ENCODE results near the gene S100A4.

The S100A4 gene

DNA sequence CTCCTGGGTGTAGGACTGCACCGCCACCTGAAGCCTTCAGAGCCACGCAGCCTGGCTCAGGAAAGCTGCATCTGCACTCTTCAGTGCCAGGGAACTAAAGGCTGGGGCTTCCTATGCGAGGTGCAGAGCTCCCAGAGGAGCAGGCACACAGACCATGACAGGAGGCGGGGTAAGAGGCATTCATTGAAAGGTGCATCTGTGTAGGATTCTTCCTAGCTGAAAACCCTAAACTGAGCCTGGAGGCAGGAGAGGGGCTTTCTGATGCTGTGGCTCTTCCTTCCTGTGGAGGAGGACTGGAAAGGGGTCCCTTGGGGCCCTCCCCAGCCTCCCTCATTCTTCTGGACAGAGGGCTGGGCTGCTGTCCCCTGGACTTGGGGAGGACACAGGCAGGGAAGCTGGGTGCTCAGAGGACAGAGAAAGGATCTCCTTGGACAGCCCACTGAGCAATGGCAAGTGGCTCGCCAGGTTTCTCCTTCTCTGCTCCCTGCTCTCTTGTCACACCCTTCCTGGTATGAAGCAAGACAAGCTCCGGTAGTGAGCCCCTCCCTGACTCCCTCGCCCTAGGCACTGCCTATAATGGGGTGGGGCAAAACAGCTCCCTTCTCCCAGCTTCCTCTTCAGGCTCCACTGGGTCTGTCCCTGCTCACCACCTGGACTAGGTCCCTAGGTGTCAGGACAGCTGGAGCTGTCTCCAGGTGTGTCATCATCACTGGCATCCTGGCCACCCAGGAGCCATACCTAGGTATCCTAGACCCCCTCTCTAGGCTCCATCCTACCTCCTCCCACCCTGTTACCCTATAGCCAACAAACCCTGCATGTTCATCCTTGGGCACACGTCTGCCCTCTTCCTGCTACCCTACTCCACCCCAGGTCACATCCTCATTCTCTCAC, 29.9 kb downstream of the S100A4 start:
- DNase-seq (ENCODE audit: extremely low spot score, insufficient read length, low read depth) (no peak), FAIRE-seq (no peak)

DNA sequence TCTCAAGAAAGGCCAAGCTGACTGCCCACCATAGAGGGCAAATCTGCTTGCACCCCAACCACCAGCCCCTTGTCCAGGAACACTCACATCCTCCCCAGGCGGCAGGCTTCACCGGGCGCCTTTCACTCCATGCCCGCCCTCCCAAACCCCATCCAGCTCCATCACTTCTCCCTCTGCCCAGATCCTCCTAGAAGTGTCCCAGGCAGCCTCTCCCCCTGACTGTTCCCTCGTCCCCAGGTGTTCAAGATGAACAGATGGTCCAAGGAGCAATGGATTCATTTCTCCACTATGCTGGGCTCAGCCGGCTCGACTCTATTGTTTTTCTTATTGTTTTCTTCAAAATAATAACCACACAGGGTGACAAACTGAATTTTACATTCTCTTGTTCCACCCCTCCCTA, 31.9 kb downstream of the S100A4 start:
- no peak for DNase-seq (ENCODE audit: extremely low spot score, insufficient read length, low read depth)
- no peak for FAIRE-seq

GRCh38 chr1:153513023-153513422, 32.6 kb downstream of the S100A4 start:
- FAIRE-seq (no peak), DNase-seq (ENCODE audit: extremely low spot score, insufficient read length, low read depth) (no peak)

- DNase-seq (ENCODE audit: extremely low spot score, insufficient read length, low read depth) = peak; percentile 71
- peak; percentile 76 for FAIRE-seq
Measured at GRCh38 chr1:153510984-153511410, 34.6 kb downstream of the S100A4 start.

GRCh38 chr1:153509729-153510354, 35.8 kb downstream of the S100A4 start:
- FAIRE-seq = peak; percentile 79
- DNase-seq (ENCODE audit: extremely low spot score, insufficient read length, low read depth) = peak; percentile 30

GRCh38 chr1:153509036-153509435, 36.6 kb downstream of the S100A4 start:
- FAIRE-seq (no peak), DNase-seq (ENCODE audit: extremely low spot score, insufficient read length, low read depth) (no peak)

GRCh38 chr1:153507926-153508583, 37.6 kb downstream of the S100A4 start:
- FAIRE-seq (no peak), DNase-seq (ENCODE audit: extremely low spot score, insufficient read length, low read depth) (no peak)

DNA sequence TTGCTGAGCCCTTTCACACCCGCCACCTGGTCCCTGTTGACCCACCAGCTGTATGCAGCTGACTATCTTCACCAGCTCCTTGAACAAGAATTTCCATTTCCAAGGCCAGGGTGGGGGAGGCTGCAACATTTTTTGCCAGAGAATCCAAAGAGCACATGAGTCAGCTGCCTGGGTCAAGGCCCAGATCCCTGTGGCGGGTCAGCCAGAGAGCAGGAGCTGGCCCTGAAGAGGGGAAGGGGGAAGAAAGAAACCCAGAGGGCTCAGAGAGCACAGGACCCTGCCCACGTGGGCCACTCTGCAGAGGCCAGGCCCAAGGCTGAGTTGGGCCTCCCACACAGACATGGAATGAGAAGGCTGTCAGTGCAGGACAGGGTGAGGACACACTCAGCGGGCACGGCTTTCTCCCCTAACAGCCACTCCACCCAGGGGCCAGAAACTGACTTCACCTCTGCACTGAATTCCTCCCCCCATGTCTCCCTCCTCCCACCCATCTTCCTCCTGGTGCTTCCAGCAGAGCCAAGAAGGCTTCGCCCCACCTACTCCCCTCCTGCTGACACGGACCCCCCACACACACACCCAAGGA, 38.7 kb downstream of the S100A4 start:
- no peak for DNase-seq (ENCODE audit: extremely low spot score, insufficient read length, low read depth)

GRCh38 chr1:153506386-153506785, 39.2 kb downstream of the S100A4 start:
- no peak for FAIRE-seq

More for the DNA sequence above, 38.7 kb downstream of the S100A4 start:
- FAIRE-seq = no peak

DNA sequence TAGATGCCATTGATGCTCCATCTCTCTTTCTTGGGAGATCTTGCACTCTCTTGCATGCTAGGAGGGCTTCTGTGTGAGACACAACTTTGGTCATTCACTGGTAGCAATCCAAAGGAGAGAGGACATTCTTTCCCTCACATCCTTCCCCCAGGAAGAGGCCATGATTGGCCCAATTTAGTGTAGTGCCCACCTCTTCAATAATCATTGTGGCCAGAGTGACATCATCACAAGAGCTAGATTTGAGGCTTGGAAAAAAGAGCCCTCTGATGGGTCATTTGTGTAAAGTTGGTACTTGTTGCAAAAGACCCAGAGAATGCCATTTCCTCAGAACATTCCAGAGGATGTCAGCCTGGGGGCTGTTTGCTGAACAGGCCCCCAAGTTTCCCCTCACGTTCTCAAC, 40.0 kb downstream of the S100A4 start:
- FAIRE-seq (no peak), DNase-seq (ENCODE audit: extremely low spot score, insufficient read length, low read depth) (no peak)

More at GRCh38 chr1:153506386-153506785, 39.2 kb downstream of the S100A4 start:
- DNase-seq (ENCODE audit: extremely low spot score, insufficient read length, low read depth) = no peak

DNA sequence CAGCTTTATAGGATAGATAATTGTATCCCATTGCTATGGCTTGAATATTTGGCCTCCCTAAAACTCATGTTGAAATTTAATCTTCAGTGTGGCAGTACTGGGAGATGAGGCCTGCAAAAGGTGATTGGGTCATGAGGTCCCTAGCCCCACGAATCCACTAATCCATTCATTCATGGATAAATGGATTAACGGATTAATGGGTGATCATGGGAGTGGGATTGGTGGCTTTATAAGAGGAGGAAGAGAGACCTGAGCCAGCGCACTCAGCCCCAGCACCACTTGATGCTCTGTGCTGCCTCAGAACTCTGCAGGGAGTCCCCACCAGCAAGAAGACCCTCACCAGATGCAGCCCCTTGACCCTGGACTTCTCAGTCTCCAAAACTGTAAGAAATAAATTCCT, 41.8 kb downstream of the S100A4 start:
- DNase-seq (ENCODE audit: extremely low spot score, insufficient read length, low read depth) = no peak
- FAIRE-seq = no peak

- DNase-seq (ENCODE audit: extremely low spot score, insufficient read length, low read depth) = no peak
- FAIRE-seq = no peak
Measured at GRCh38 chr1:153498746-153499145, 46.9 kb downstream of the S100A4 start.

DNA sequence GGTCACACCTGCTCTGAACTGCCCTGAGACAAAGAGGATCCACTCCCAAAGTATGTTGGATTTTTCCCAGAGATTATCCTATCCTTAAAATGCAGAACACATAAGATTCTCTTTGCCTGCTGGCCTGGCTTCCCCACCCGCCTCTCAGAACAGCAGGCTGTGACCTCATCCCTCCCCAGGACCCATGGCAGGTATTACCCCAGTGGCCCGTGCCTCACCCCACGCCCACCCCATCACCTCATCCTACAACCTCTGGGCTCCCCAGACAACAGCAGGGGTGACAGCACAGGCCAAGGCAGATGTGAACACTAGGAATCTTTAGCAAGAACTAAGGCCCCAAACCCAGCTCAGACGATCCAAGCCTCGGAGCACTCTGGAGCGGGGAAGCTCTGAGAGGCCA, 50.1 kb downstream of the S100A4 start:
- no peak for DNase-seq (ENCODE audit: extremely low spot score, insufficient read length, low read depth)
- FAIRE-seq = no peak

DNA sequence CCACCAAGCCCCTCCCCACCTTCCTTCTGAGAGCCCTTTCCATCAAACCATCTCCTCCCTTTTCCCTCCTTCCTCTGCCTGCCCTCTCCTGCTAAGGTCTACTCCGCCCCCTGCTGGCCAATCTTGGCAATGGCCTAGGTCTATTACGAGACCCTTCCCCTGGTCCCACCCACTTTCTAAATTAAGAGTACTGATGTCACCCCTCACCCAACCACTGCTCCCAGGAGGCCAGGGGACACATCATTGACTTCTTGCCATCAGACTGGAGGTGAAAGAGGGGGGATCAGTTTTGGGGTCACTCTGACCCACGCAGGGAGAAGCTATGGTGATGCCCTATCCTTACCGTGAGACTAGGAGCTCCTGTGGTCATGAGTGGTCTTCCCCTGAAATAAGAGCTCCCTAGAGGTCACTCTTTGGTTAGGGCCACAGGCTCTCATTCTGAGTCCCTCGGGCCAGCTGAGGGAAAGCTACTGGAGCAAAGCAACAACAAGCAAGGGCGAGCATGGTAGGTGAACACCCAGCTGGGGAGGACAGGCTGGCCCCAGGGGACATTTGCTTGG, 50.5 kb downstream of the S100A4 start:
- peak; percentile 80 for FAIRE-seq

More for the DNA sequence above, 50.5 kb downstream of the S100A4 start:
- DNase-seq (ENCODE audit: extremely low spot score, insufficient read length, low read depth) = no peak
